Activated gamma-delta T cell treated with Interleukin-2 at 50 U/mL for 16 hours (primary cell): ENCODE measurements around the gene PNPLA5.
A peak's percentile ranks its signal among the peaks of the same experiment; 100 is the strongest.

Experiments
- DNase-seq: peaks from one replicate; pipeline ENCODE4 v3.0.0-alpha.2; 2020

Gene PNPLA5

GRCh38 chr22:43900206-43900605 is 8.4 kb upstream of the PNPLA5 start:
- no peak for DNase-seq

- no peak for DNase-seq
Observed at GRCh38 chr22:43897751-43898261, 6.0 kb upstream of the PNPLA5 start.

- DNase-seq = no peak
Observed at GRCh38 chr22:43895986-43896645, 4.3 kb upstream of the PNPLA5 start.

DNA sequence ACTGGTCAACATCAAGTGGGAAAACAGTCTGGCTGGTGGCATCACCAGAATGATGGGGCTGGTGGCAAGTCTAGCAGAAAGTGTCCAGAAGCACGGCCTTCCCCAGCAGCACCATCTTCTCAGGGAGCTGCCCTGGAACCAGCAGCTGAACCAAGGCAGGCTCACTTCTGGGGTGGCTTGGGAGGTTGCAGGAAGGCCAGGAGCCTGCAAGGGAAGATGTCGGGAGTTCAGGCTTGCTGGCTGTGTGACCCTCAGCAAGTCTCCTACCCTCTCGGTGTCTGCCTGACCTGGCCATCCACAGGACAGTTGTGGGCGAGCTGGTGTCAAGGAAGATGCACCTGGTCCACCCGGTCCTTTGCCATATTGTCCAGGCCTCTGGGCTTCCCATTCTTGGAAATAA is 2.3 kb upstream of the PNPLA5 start:
- no peak for DNase-seq

GRCh38 chr22:43893266-43893665 is 1.5 kb upstream of the PNPLA5 start:
- DNase-seq = no peak

- no peak for DNase-seq
Observed at GRCh38 chr22:43892183-43892894, 526 bp upstream of the PNPLA5 start.

- DNase-seq = no peak
Observed at GRCh38 chr22:43890901-43891331, 897 bp downstream of the PNPLA5 start.

GRCh38 chr22:43889860-43890253 is 2.0 kb downstream of the PNPLA5 start:
- no peak for DNase-seq

GRCh38 chr22:43889201-43889859 is 2.5 kb downstream of the PNPLA5 start:
- no peak for DNase-seq

DNA sequence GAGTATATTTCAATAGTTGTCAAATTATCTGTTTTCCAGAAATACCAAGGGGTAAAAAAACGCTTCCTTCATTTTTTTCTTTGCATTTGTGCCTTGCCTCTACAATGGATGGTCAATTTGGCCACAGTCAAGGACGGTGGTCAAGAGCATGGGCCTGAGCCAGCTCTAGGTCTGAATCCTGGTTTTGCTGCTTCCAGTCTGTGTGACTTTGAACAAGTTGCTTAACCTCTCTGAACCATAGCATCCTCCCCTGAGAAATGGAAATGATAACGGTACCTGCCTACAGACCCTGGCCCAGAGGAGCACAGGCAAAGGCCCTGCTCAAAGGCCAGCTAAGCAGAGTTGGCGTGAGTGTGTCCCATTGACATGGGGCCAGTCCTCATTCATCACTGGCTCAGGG is 3.1 kb downstream of the PNPLA5 start:
- DNase-seq = no peak

GRCh38 chr22:43887391-43887790 is 4.4 kb downstream of the PNPLA5 start:
- DNase-seq = no peak

DNA sequence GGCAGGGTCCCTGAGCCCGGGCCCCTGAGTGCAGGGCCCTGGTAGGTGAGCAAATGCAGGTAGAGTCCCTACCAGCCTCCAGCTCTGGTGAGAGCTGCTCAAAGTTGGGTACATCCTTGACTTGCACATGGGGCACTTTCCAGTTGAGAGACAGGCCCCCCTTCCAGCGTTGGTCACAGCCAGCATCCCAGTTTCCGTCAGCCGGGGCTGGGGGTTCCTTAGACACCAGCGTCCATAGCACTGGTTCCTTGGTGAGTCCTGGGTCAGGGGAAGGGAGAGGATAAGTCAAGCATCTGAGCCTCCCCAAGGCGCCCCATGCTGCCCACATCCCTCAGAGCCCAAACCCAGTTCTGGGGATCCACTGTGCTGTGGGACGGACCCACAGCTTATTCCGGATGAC is 5.6 kb downstream of the PNPLA5 start:
- no peak for DNase-seq

DNA sequence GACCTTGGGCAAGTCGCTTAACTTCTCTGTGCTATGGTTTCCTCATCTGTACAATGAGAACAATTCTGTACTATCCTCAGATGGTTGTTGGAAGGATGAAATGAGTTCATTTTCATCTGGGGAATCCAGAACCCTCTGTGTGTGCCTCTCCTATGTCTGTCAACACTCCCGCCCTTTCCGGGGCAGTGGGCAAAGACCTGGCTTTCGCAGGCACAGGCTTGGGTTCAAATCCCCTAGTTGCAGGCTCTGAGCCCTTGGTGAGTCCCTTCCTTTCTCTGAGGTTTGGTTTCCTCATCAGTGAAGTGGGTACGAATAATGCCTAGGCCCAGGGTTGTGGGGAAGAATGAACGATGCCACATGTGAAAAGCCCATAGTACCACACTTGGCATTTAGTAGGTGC is 6.0 kb downstream of the PNPLA5 start:
- DNase-seq = no peak

DNA sequence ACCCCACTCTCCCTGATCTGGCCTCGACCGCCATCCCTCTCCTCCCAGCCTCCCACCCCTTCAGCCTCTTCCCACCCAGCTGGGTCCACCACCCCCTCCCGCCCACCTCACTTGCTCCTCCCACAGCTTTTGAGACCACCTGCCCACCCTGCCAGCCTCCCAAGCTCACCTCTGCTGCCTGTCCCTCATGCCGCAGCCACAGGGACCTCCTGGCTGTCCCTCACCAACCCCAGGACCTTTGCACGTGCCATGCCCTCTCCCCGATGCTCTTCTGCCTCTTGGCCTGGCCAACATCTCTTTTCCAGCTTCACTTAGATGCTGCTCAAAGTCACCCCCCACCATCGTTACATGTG is 6.5 kb downstream of the PNPLA5 start:
- no peak for DNase-seq

GRCh38 chr22:43884600-43885318 is 7.1 kb downstream of the PNPLA5 start:
- peak; percentile 29 for DNase-seq

GRCh38 chr22:43883719-43884415 is 7.9 kb downstream of the PNPLA5 start:
- DNase-seq = no peak

- DNase-seq = peak; percentile 31
Observed at GRCh38 chr22:43883012-43883661, 8.7 kb downstream of the PNPLA5 start.

DNA sequence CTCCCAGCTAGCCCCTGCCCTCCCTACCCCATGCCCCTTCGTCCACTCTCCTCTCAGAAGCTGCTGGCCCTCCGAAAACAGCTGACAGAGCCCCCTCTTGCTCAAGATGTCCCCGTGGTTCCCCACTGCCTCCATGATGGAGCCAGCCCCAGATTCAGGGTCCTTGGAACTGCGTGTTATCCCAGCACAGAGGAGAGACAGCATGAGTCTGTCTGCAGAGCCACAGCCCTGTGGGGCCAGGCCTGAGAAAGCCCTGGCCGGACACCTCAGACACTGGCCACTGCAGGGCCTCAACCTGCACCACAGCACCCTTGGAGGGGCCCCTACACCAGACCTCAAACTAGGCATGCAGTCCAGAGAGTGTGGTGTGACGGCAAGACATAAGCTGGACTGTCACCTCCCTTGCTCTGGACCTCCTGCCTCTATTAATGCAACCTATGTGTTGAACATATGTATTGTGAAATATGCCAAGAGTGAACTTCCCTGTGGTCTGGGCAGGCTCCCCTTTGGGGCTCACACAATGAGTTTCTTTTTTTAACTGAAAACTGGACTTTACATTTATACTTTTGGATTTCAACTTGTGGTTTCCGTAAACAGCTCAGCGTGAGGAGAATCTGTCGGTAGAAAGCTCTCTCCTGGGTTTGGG is 9.6 kb downstream of the PNPLA5 start:
- DNase-seq = no peak

GRCh38 chr22:43881091-43882061 is 10.4 kb downstream of the PNPLA5 start:
- DNase-seq = no peak

DNA sequence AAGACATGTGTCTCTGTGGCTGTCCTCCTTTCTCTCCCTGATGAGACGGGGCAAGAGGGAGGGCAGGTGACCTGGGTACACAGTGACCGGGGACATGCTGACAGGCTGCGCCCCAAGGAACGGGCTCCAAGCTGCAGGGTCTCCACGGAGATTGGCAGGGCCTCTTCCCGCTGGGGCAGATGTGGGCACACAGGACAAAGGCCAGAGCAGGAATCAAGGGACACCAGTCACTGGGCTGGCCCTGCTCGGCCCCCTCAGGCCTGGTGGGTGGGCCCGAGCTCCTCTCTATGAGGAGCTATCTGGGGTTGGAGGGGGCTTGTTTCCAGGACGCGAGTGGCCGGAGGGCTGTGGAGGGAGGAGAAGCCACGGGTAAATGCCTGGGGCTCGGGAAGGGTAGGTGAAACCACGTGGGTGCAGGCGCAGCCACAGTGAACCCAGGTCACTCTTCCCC is 11.2 kb downstream of the PNPLA5 start:
- DNase-seq = no peak
